ENCODE results near the gene DENND1A.

GRCh38 chr9:123589361-123590239 lies 340.3 kb downstream of the DENND1A start:
- TF ChIP-seq POLR2A (IDR thresholded peaks at IDR 0.05) (no peak), CTCF (IDR thresholded peaks at IDR 0.05) (no peak)
